Measurements from ENCODE around the gene OLFML1.
A peak's percentile ranks its signal among the peaks of the same experiment; 100 is the strongest.

OLFML1 gene

GRCh38 chr11:7485186-7486097 is at the start of gene OLFML1:
TSS of gene OLFML1 (plus strand) at chr11:7485506. CDS start at chr11:7485876, 370 bp downstream.
- FAIRE-seq, result no peak
- DNase-seq (ENCODE audit: insufficient read length, low spot score), result no peak

- FAIRE-seq (no peak), DNase-seq (ENCODE audit: insufficient read length, low spot score) (no peak)
Measured at GRCh38 chr11:7436146-7436545, 49.2 kb upstream of the OLFML1 start.

- DNase-seq (ENCODE audit: insufficient read length, low spot score), result no peak
- FAIRE-seq, result no peak
Measured at GRCh38 chr11:7436657-7437056, 48.6 kb upstream of the OLFML1 start.

GRCh38 chr11:7437696-7438095 is 47.6 kb upstream of the OLFML1 start:
- FAIRE-seq (no peak), DNase-seq (ENCODE audit: insufficient read length, low spot score) (no peak)

GRCh38 chr11:7439746-7440320 is 45.5 kb upstream of the OLFML1 start:
- DNase-seq (ENCODE audit: insufficient read length, low spot score) (no peak), FAIRE-seq (no peak)

GRCh38 chr11:7442588-7443215 is 42.6 kb upstream of the OLFML1 start:
- DNase-seq (ENCODE audit: insufficient read length, low spot score), result peak; percentile 54
- FAIRE-seq, result no peak

- FAIRE-seq (no peak), DNase-seq (ENCODE audit: insufficient read length, low spot score) (no peak)
Measured at GRCh38 chr11:7444091-7444981, 41.0 kb upstream of the OLFML1 start.

- no peak for DNase-seq (ENCODE audit: insufficient read length, low spot score)
- no peak for FAIRE-seq
Measured at GRCh38 chr11:7445564-7445963, 39.7 kb upstream of the OLFML1 start.

GRCh38 chr11:7448201-7448600 is 37.1 kb upstream of the OLFML1 start:
- DNase-seq (ENCODE audit: insufficient read length, low spot score), result no peak
- no peak for FAIRE-seq

GRCh38 chr11:7449211-7449840 is 36.0 kb upstream of the OLFML1 start:
- FAIRE-seq (no peak), DNase-seq (ENCODE audit: insufficient read length, low spot score) (no peak)

- DNase-seq (ENCODE audit: insufficient read length, low spot score), result no peak
- no peak for FAIRE-seq
Measured at GRCh38 chr11:7449841-7450214, 35.5 kb upstream of the OLFML1 start.

GRCh38 chr11:7450836-7451235 is 34.5 kb upstream of the OLFML1 start:
- DNase-seq (ENCODE audit: insufficient read length, low spot score) (no peak), FAIRE-seq (no peak)

- no peak for FAIRE-seq
- no peak for DNase-seq (ENCODE audit: insufficient read length, low spot score)
Measured at GRCh38 chr11:7451520-7451919, 33.8 kb upstream of the OLFML1 start.

- DNase-seq (ENCODE audit: insufficient read length, low spot score) (no peak), FAIRE-seq (no peak)
Measured at GRCh38 chr11:7451952-7452494, 33.3 kb upstream of the OLFML1 start.

GRCh38 chr11:7454854-7455253 is 30.5 kb upstream of the OLFML1 start:
- FAIRE-seq (no peak), DNase-seq (ENCODE audit: insufficient read length, low spot score) (no peak)

- FAIRE-seq, result no peak
- peak; percentile 38 for DNase-seq (ENCODE audit: insufficient read length, low spot score)
Measured at GRCh38 chr11:7457211-7457610, 28.1 kb upstream of the OLFML1 start.

GRCh38 chr11:7462706-7463105 is 22.6 kb upstream of the OLFML1 start:
- no peak for DNase-seq (ENCODE audit: insufficient read length, low spot score)
- no peak for FAIRE-seq

GRCh38 chr11:7467652-7468051 is 17.7 kb upstream of the OLFML1 start:
- no peak for FAIRE-seq
- no peak for DNase-seq (ENCODE audit: insufficient read length, low spot score)

- FAIRE-seq (no peak), DNase-seq (ENCODE audit: insufficient read length, low spot score) (no peak)
Measured at GRCh38 chr11:7469351-7469865, 15.9 kb upstream of the OLFML1 start.

- no peak for DNase-seq (ENCODE audit: insufficient read length, low spot score)
- FAIRE-seq, result no peak
Measured at GRCh38 chr11:7471071-7471470, 14.2 kb upstream of the OLFML1 start.
